UCSD-AML1 (cell line): ENCODE data around the gene SLAMF7.
"Not testable (repeated sequence)": the region's sequence is repeated elsewhere in the genome, so short reads cannot be mapped to it uniquely, and the experiment has no call there.

ENCODE experiments used
- DNase-seq: peaks from one replicate; lab custom pipeline; 2025; ENCODE audit not compliant: unreplicated experiment; lab: John Stamatoyannopoulos, UW

The SLAMF7 gene

GRCh38 chr1:160773093-160773492, 34.0 kb downstream of the SLAMF7 start:
- DNase-seq: no peak

DNA sequence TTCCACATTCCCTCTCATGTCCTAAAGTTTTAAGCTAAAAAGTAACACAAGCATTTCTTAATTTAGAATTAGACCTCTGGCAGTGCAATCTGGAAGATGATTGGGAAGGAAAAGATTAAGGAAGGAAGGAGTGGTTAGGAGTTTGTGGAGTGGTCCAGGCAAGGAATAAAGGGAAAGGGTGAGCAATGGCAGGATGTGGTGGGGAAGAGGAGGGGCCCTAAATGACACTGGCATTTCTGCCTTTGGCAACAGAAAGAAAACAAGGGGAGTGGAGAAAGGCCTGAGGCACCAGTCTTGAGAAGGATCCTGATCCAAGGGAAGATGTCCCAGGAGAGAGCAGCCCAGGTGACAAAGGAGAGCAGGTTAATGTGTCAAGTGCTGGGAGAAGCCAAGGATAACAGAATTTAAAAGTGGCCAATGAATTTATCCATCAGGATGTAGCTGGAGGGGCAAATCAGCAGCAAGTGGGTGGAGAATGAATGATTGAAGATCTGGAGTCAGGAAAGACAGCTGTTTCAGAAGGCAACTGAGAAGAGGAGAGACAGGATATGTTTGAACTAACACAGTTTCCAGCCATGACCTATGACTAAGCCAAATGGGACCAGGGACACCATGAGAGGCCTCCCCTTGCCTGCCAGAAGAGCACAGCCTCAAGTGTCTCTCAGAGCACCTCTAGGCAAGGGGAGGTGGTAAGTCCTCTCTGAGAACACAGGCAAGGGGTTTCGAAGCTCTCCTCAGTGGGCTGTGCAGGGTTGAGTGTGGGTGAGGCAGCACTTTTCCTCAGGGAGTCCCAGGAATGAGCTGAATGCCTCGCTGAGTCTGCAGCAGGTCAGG, 36.1 kb downstream of the SLAMF7 start:
- DNase-seq: peak; percentile 27

GRCh38 chr1:160776178-160776577, 37.1 kb downstream of the SLAMF7 start:
- no peak for DNase-seq

DNA sequence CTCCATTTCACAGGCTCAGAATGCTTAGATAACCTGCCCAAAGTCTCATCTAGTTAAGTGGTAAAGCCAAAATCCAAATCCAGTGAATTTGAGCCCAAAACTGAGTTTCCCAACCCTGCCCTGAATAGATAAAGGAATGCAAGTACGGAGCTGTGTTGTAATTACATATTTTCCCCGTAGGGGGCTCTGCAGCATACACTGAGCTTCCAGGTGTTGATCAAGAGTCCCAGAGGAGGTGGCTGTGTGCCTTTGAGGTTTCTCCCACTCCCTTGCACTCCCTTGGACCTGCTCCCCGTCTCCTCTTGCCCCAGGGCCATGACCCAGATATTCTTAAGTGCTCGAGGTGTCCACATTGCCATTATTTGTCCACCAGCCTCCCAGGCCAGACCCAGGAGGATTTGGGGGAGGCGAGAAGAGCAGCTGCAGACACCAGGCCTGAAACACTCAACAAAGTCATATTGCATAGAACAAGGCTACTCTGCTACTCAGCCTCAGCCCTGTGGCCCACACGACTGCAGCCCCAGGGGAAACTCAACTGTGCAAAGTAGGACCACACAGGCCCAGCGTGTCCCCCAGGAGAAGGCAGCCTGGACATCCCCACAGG, 38.5 kb downstream of the SLAMF7 start:
- no peak for DNase-seq

- no peak for DNase-seq
Observed at GRCh38 chr1:160778976-160779375, 39.9 kb downstream of the SLAMF7 start.

DNA sequence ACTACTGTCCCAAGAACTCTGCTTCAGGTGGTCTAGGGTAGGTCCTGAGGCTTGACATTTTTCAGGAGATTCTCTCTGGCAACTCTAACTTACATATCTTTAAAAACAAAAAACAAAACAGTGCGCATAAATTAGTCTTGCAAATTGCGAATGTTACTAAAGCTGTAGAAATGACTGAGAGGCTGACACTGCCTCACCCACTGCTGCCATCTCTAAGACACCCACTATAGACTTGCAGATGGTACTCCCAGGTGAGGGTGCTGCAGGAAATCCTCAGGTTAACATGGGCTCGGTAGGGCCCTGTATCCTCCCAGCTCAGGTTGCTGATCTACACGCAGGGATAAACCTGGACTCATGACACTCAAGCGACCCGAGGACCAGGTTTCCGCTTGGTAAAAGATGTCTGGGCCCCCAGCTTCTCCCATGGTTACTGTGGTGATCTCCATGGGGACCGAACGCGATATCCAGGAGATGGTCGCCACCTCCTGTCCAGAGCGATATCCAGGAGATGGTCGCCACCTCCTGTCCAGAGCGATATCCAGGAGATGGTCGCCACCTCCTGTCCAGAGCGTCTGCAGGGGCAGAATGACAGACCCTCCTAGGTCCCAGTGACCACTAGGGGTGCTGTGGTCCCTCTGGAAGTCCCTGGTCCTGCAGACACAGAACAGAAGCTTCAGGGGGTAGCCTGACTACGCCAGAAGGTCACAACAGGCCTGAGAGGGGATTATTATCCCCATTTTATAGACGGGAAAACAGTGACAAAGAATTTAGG, 40.8 kb downstream of the SLAMF7 start:
- DNase-seq: peak; percentile 43

GRCh38 chr1:160780398-160780755, 41.3 kb downstream of the SLAMF7 start:
- DNase-seq: no peak

DNA sequence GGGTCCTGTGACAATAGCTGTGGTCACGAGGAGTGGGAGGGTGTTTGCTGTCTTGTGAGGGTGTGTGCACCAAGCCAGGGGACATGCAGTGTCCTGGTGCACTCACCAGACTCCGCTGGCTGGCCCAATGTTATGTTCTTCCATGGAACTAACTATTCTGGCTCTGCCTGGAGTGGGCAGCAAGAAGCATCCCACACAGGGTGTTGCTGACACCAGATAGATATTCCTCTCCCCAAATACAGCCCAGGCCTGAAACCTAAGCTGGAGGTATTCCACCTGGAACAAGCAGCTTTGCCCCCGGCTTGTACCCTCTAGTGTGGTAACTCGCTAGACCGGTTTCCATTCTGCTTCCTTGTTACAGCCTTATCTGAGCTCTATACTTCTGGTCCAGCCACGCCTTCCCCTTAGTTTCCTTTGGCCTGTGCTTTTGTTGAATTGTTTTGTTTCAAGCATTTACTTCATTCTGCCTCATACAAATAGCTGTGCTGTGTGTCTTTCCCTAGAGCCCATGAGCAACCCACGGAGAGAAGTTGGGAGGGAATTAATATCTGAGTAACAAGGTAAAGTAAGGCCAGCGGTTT, 42.2 kb downstream of the SLAMF7 start:
- DNase-seq: no peak

DNA sequence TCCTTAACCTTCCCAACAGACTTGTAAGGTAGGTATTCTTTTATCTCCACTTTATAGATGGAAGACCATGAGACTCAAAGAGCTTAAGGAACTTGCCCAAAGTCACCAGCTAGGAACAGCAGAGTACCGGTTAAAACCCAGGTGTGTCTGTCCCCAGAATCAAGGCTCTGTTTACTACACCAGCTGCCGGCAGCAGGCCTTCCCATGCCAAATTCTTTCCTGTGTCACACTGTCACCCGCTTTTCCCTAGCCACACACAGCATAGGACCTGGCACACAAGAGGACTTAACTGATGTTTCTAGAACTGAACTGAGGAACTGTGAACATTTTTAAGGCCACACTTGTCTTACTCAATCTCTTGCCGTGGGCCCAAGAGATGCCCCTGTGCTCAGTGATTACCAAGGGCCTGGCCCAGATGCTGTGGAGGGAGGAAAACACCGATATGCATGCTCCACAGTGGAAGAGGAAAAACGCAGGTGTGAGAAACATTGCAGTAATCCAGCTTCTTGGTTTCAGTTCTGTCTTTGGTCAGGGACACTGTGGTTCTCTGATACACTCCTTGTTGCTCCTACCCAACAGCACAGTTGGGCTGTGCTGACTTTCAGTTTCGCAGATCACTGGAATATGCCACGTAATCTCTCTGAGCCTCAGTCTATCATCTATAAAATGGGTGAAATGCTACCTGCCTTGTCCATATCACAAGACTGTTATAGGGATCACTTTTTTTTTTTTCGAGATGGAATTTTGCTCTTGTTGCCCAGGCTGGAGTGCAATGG, 43.1 kb downstream of the SLAMF7 start:
- no peak for DNase-seq

DNA sequence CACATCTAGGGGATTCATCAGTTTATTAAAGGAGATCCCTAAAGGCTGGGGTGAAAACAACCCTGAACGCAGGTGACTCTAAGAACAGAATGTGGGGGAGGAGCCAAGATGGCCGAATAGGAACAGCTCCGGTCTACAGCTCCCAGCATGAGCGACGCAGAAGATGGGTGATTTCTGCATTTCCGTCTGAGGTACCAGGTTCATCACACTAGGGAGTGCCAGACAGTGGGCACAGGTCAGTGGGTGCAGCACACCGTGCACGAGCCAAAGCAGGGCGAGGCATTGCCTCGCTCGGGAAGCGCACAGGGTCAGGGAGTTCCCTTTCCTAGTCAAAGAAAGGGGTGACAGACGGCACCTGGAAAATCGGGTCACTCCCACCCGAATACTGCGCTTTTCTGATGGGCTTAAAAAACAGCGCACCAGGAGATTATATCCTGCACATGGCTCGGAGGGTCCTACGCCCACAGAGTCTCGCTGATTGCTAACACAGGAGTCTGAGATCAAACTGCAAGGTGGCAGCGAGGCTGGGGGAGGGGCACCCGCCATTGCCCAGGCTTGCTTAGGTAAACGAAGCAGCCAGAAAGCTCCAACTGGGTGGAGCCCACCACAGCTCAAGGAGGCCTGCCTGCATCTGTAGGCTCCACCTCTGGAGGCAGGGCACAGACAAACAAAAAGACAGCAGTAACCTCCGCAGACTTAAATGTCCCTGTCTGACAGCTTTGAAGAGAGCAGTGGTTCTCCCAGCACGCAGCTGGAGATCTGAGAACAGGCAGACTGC, 44.1 kb downstream of the SLAMF7 start:
- DNase-seq: not testable (repeated sequence)

DNA sequence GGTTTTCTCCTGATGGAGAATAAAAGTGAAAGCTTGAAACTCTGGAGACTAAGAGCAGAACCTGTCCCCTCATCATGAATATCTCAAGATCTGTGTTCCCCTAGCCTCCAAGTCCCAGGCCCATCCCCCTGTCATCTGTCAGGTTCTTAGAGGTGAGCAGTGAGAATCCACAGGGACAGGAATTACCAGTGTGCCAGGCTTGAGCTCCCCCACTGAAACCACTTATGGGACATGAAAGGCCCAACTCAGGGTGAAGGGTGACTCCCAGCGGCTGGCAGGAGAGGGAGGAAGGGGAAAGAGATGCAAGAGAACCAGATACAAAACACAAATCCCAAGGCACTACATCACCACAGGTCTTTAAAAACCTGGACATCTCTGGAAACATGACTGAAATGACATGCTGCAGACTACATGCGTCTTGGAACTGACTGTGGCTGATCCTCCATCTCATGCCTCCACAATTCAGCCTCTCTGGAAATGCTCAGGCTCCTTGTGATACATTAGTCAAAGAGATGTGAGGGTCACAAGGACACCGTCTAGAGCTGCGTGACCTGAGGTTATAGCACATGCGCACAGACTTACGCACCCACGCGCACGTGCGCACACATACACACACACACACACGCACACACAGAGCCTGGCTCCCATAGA, 50.1 kb downstream of the SLAMF7 start:
- DNase-seq: no peak

- DNase-seq: no peak
Observed at GRCh38 chr1:160789702-160790611, 50.9 kb downstream of the SLAMF7 start.

GRCh38 chr1:160794376-160794775, 55.3 kb downstream of the SLAMF7 start:
- no peak for DNase-seq

DNA sequence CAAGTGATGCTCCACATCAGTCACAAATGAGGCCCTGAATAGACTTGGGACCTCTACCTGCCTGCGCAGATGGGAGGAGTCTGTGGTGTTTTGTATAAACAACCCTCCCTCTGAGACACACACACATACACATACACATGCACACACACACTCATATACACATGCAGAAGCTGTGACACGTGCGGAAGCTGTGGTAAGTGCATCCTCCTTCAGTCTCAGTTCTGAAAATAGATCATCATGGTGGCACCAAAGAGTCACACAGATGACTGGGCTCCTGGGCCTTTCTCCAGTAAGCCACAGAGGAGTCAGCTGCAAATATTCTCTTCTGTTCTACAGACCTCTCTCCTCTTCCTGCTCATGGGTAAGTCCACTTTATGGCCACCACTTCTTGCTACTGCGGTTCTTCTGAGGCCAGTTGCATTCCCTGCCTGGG, 56.9 kb downstream of the SLAMF7 start, which contains the start of gene LY9:
Gene LY9, plus strand, starts transcription at position 224 of the 433 bp plus-strand sequence. Its CDS starts 14 bp downstream, at position 238.
- no peak for DNase-seq

GRCh38 chr1:160797271-160797709, 58.2 kb downstream of the SLAMF7 start:
- no peak for DNase-seq

DNA sequence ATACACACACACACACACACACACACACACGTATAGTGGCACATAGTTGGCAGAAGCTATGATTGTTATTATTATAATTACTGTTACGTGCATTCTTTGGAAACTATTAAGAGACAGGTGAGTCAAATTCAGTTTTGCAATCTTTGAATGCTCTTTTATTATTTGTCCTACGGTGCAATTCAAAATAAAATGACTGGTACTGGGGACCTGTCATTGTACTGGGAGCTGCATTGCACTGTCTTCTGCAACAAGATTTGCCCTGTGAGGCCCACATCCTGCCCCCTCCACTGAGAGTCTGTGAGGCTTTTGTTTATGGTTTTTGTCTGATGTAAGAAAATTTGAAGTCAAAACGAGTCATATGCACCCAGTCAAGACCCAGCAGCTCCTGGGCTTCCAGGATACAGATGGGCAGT, 58.8 kb downstream of the SLAMF7 start:
- no peak for DNase-seq

DNA sequence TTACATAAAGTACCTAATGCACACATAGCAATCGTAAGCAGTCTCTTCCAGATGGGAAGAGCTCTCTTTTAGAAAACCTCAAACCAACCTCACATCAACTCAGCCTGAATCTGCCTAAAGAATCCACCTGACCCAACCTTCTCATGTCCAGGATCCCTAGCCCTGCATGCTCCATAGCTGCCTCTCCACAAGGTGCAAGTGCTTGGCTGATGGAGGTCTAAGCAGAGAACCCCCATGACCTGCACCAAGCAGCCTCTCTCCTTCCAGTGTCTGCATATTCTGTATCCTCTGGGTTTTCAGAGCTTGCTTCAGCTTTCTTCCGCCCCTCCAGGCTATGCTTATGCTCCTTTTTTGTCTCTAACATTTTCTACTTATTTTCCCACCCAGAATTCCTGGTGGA, 59.4 kb downstream of the SLAMF7 start:
- DNase-seq: no peak

DNA sequence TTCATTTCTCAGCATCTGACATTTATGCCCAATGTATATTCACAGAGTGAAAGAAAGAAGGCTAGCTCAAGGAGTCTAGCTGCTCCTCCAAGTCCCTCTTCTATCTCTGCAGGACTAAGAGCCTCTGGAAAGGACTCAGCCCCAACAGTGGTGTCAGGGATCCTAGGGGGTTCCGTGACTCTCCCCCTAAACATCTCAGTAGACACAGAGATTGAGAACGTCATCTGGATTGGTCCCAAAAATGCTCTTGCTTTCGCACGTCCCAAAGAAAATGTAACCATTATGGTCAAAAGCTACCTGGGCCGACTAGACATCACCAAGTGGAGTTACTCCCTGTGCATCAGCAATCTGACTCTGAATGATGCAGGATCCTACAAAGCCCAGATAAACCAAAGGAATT, 60.6 kb downstream of the SLAMF7 start:
- no peak for DNase-seq
